GM18508 (cell line): ENCODE measurements around the gene UQCC2.

Experiments used
- ATAC-seq: cut with Tn5 transposase; IDR thresholded peaks from one replicate; pipeline ENCODE4 v1.9.1; 2021; ENCODE audit warnings: moderate number of reproducible peaks; ENCODE audit not compliant: insufficient read depth, unreplicated experiment

UQCC2 gene

GRCh38 chr6:33711140-33712129, at the start of gene UQCC2:
UQCC2 (minus strand) TSS chr6:33711700; CDS start chr6:33711686, 14 bp downstream.
- no peak for ATAC-seq

DNA sequence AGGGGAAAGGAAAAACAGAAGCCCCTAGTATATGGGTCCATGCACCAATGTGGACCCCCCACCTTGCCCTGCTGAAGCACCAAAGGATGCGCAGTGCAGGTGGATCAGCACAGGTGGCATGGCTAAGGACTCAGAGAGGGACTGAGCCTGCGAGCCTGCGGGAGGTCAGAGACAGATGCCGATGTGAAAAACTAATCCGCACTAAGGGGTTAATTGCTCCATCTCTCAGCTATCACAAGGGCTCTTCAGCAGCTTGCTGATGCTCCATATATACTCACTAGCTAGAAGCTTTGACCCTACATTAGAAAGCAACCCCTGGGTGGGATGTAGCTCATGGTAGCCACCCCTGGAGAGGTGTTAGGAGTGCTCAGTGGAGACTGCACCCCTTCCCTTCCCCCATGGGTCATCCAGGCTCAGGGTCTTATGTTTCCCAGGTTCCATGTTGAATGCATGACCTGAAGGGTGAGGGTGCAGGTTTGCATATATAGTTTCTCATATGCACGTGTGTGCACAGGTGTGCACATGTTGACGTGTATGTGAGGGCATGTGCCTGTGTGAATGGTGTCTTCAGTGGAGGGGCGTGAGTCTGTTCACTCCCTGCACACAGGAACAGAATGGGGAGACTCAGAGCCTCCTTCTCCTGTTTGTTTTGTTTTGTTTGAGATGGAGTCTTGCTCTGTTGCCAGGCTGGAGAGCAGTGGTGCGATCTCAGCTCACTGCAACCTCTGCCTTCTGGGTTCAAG, 48.6 kb upstream of the UQCC2 start:
- no peak for ATAC-seq

DNA sequence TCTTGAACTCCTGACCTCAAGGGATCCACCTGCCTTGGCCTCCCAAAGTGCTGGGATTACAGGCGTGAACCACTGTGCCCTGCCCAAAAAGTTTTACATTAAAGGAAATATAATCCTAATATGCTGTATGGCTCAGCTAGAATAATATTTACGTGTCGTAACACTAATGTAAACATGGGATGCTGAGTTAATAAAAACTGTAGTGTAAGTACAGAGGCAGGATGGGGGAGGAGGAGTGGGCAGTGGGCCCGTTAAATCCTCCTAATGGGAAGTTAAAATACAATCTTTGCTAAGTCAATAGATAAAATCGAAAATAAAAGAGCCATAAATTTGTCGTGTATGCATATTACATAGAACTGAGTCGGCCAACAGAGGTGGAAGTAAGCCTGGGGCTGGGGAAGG, 47.3 kb upstream of the UQCC2 start:
- no peak for ATAC-seq

DNA sequence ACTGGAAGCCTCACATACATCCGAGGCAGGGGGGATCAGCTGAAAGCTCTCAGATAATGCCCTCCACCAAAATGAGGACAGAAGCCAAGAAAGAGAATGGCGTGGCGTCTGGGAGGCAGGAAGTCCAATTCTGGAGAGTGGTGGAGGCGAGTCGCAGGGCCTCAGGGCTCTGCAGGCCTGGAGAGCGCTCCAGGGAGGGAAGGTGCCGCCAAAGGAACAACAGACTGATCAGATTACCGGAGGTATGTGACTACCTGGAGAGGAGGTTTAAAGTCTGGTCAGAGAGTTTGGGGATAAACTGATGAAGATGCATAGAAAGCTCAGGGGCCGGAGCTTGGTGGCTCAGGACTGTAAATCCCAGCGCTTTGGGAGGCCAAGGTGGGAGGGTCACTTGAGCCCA, 46.4 kb upstream of the UQCC2 start:
- no peak for ATAC-seq

- ATAC-seq = no peak
Measured at GRCh38 chr6:33757113-33757512, 45.6 kb upstream of the UQCC2 start.

DNA sequence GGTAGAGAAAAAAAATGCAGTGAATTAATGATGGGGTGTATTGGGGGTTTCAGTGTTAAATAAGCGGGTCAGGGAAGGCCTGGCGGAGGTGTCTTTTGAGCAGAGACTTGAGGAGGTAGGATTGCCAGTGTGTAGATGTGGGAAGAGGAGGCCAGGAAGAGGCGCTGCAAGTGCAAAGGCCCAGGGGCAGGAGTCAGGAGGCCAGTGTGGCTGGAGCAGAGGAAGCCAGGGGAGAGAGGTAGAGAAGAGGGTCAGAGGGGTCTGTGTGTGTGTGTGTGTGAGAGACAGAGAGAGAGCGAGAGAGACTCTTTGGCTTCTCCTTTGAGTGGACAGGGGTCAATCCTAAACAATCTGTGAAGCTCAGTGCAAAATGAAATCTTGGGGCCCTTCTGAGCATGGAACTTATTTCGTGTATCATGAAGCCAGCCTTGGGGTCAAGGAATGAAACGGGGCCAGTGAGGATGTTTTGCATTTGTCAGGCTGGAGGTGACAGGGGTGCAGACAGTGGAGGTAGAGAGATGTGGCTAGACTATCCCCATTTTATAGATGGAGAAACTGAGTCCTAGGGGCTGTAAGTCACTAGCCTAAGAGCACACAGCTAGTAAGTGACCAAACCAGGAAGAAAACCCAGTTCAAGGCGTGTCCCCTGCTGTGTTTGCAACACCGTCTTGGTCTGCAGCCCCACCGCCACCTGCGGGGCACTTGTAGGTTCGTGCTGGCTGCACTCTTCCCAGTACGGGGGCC, 44.9 kb upstream of the UQCC2 start:
- no peak for ATAC-seq

DNA sequence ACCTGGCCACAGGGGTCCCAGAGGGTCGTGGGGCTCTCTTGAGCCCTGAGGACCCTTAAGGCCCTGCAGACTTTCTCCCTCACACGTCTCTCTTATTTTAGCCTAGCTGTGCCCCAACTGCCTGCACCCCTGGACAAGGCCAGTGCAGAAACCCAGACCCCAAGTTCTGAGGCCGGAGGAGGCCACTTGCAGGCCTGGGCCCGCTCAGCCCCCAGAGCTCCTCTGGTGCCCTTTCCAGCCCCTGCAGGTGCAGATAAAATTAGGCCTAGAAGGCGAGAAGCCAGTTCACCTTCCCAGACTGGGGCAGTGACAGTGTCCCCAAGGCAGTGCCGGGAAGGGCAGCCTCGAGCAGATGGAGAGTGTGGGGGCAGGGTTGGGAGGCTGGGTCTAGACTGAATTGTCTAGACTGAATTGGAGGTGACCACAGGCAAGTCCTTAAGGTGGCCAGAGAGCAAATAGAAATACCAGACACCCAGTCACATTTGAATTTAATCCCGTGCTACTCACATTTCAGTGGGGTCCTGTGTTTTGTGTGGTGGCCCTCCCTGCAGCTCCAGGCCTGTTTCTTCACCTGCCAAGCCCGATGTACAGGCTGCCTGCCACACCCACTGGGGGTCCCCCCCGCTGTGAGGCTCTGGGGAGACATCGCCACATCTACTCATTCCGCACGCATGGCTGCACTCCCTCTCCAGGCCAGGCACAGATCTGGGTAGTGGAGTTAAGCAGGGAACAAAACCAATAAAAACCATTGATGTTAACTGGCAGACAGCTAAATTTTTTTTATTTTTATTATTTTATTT, 43.8 kb upstream of the UQCC2 start:
- ATAC-seq = no peak

GRCh38 chr6:33754222-33754621, 42.7 kb upstream of the UQCC2 start:
- no peak for ATAC-seq

DNA sequence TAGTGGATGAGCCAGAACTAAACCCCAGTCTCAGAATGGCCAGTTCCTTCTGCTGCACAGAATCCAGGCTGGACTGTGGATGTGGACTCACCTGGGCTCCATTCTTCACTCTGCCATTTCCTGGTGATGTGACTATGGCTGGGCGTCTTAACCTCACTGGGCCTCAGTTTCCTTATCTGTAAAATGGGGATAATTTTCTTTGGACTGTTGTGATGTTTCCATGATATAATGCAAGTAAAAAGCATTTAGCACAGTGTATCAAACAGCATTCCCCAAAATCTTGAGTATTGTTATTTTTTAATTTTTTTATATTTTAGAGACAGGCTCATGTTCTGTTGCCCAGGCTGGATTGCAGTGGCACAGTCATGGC, 41.1 kb upstream of the UQCC2 start:
- ATAC-seq = no peak

DNA sequence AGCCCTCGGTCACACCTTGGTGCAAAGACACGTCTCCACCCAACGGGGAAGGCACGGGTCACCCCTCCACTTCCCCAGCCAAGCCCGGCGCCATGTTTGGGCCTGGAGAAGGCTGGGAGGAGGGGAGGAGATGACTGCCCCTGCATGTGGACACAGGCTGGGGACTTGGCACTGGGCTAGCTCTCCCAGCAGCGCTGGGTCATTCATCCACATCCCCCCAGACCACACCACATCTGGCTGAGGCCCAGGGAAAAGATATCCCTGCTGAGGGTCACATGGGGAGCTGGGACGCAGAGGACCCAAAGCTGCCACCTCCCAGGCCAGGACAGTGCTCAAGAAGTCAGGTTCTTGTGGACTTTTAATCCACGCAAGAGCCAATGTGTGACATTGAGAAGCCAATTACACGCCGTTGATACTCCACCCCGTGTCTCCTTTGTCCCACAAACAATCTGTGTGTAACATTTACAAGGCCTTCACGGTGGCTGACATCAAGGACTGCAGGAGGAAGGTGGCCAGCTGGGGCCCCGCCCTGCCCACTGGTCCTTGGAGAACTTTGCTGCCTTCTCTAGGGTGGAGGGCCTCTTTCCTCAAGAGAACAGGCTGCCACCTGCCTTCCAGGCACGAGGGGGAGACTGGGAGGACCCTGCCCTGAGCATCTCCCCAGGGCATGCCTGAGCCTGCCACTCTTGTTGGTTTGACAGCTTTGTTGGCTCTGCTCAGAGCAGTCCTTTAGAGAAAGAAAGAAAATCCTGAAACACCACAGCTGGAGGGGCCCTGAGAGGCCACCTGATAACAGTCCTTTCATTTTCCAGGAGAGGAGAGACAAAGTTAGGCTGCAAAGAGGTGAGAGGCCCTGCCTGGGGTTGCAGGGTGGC, 40.5 kb upstream of the UQCC2 start:
- ATAC-seq = no peak

DNA sequence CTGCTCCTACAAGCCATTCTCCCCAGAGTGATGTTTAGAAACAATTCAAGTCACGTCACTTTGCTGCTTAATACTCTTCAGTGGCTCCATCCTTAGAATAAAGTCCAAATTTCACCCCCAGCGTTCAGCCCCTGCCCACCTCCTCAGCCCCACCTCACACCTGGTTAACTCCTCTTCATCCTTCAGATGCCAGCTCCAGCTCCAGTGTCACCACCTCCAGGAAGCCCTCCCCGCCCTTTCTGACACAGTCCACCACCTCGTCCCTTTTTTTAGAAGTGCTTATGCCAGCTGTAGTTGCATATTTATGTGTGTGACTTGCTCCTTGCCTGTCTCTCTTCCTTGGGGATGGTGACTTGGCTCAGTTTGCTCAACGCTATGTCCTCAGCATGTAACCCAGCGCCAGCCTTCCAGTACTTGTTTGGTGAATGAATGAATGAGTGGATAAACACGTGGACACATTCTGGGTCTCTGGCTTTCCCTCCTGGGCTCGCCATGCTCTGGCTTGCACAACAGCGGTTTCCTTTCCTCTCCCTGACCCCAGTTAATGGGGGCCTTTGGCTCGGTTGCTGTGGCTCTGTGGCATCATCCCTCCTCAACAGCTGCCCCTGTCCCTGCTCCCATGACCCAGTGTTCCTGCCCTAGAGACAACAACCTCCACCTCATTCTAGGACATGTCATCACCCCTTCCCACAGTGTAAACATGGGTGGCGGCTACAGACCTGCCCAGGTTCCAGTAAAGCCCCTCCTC, 38.9 kb upstream of the UQCC2 start:
- ATAC-seq = no peak

- ATAC-seq = no peak
Measured at GRCh38 chr6:33749401-33749800, 37.9 kb upstream of the UQCC2 start.

- no peak for ATAC-seq
Measured at GRCh38 chr6:33748841-33749240, 37.3 kb upstream of the UQCC2 start.

DNA sequence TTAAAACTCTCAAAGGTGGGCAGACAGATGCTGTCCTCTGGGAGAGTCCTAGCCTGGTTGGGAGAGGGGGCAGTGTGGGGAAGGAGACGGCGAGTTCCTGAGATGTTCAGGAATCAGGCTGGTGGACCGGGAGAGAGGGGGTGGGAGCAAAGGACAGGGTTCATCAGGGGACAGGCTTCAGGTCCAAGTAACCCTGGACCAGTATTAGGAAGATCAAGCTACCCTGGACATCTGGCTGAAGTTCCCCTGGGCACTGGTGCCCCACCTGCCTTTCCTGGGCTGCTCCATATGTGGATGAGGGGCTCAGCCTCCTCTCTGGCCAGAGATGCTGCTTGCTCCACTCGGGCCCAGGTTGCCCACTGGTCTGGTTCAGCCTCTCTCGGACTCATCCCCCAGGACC, 36.3 kb upstream of the UQCC2 start:
- ATAC-seq = no peak

GRCh38 chr6:33746651-33747100, 35.2 kb upstream of the UQCC2 start, which contains the start of gene IP6K3:
IP6K3 (minus strand) TSS chr6:33746905; CDS start chr6:33735476, 11,429 bp downstream.
- ATAC-seq = no peak

DNA sequence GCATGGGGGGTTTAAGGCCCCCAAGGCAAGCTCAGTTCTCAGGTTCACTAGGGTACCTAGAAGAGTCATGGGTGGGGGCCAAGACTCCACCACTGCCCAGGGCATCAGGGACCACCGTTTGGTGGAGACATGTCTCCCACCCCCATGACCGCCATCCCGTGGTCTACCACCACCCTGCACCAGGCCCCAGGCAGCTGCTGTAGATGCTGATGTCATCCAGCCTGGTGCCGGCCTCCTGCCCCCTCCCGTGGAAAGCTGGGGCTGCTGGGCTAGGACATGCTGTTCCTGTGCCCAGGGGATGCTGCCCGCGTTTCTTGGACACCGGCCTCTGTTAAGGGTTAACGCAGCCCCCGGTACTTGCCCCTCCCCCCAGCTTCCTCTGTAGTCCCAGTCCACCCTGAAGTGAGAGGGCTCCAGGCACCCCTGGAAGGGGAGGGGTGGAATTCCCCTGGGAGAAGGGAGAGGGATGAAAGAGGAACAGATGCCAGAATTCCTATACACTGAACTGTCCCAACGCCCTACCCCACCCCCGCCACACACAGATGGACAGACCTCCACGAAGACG, 34.6 kb upstream of the UQCC2 start:
- no peak for ATAC-seq

DNA sequence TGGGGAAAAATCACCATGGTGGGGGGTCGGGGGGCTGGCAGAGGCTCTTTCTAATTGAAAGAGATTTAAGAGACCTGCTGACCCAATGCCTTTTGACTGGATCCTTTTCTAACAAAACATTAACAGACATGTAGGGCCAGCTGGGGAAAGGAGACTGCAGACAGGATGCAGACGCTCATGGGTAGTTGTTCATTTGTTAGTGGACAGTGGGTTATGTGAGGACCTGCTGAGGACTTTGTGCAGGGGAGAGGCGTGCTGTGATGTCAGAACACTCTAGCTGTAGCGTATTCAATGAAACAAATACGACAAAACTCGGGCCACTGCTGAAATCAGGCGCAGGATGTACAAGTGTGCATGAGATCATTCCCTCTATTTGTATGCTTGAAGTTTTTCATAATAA, 34.0 kb upstream of the UQCC2 start:
- ATAC-seq = no peak
